Inferior parietal cortex (tissue), 1 donor: ENCODE measurements around the gene RNASE8.
A peak's percentile ranks its signal among the peaks of the same experiment; 100 is the strongest.
"Not testable (repeated sequence)": the region's sequence is repeated elsewhere in the genome, so short reads cannot be mapped to it uniquely, and the experiment has no call there.

ENCODE experiments used
- DNase-seq: peaks from one replicate; pipeline ENCODE4 v3.0.0-alpha.2; 2016; ENCODE audit errors: extremely low spot score

RNASE8 gene

DNA sequence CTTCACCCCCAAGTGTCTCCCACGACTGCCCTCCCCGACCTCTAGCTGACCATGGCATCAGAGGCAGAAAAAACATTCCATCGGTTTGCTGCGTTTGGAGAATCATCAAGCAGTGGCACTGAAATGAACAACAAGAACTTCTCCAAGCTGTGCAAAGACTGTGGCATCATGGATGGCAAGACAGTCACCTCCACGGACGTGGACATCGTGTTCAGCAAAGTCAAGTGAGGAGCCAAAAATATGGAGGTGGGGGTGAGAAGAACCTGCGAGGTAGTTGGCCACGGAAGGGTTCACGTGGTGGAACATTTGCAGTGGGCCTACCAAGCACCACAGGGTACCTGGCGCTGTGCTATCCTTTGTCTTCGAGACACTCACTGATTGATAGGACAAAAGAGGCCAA, 27.1 kb upstream of the RNASE8 start:
- no peak for DNase-seq

- no peak for DNase-seq
Measured at GRCh38 chr14:21032326-21033132, 25.1 kb upstream of the RNASE8 start.

DNA sequence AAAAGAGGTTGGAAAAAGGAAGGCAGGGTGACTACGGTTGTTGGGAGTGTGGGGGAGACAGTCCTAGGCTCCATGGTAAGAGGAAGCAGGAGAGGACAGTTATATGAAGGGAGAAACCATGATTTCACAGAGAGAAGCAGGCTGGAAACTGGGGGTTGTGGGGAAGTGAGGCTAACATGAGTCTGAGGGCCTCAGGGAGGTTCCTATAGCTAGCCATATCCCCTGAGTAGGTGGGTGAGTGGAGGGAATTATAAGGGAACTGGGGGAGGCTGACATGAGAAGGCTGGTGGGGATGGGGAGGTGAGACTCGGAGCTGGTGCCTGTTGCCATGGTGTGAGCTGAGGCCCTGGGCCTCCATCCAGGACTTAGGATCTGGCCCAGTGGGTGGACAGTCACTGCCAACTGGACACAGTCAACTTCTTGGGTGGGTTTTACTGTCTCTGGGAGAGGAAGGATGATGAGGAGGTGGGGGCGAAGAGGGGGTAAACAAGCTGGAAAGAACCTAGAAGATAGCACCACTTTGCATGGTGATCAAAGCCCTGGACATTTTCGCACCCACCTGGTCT, 24.4 kb upstream of the RNASE8 start:
- DNase-seq = no peak

DNA sequence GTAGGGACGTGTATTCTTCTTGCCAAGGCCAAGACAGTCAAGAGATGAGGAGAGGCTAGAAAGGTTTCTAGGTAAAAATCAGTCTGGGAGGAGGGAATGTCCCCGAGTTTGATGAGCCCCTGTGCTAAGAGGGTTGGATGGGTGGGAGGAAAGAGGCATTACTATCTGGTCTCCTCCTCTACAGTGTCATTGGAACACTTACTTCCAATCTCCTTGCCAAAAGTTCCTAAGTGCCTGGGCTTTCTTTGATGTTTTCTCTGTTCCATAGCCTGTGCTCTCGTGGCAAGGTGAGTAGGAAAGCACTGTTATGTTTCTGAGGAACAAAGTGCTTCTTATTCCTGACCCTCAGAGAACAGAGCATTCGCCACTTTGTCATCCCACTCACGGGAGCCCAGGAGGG, 22.9 kb upstream of the RNASE8 start, which contains the start of gene RNASE13:
Gene RNASE13 (minus strand): TSS at position 101 of the 400 bp plus-strand sequence. CDS start 519 bp downstream, outside the sequence.
- no peak for DNase-seq

DNA sequence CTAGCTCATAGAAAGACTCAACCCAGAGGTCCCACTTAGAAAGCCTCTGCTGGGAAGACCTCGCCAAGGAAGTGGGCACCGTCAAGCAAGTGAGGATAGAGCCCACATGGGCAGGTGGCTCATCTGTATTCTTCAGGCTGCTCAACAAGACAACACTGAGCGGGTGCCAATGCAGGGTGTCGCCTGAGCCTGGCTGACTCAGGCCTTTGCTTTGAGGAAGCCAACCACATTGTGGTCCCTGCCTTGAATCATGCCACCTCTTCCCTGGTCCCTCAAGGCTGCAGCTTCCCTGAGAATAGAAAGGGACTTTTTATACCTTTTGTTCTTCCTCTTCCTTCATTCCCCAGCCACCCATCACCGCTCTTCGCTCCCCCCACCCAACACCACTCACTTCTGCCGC, 20.9 kb upstream of the RNASE8 start:
- DNase-seq = no peak

GRCh38 chr14:21037156-21037555, 20.5 kb upstream of the RNASE8 start:
- DNase-seq = no peak

GRCh38 chr14:21038441-21039422, 18.9 kb upstream of the RNASE8 start:
- DNase-seq = peak; percentile 74

DNA sequence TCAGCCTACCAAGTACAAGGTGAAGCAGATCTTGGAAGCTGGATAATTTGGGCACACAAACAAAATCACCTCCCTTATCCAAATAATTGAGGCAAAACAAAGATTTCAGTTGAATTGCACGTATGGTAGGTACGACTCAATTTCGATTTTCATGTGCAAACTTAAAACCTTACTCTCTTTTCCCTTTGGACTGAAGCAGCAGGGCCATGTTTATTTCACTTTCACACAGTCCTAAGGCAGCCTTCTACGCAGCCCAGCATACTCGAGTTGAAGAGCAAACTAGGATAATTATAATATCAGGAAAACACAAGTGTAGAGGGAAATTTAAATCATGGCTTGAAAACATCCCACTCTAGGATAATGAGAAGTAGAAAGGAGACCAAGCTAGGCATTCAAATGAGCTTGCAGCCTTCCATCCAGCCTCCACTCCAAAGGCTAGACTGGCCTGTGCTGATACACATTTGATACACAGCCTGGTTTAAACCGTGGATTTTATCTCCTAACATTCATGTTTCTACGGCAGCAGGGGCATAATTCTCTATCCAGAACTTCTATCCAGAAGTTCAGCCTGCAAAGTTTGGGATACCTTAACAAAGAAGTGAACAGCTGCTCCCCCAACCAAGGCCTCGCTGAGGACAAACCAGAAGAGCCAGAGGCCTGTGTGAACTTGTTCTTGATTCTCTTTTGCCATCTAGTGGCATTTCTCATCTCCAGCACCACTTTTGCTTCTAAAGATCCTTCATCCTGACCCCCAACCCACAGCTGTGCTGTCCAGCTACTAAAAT, 17.8 kb upstream of the RNASE8 start:
- peak; percentile 85 for DNase-seq

DNA sequence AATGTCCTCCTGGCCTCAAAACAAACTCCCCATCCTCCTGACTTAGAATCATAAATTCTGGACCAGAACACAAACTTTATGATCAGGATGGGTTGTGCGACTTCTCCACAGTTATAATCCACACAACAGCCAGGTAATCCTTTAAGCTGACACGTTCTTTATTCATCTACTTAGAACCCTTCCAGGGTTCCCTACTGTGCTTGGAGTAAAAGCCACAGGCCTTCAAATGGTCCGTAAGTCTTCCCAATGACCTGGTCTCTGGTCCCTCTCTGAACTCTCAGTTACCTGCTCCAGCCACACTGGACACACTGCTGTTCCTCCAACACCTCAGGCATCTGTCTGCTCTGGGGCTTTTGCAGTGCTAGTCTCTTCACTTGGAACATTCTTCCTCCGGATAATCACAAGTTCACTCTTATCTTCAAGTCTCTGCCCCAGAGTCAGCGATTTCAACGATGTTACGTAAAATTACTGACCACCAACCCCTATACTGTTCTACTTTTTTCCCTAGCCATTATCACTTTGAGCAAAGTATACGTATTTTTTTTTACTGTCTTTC, 17.2 kb upstream of the RNASE8 start:
- no peak for DNase-seq

GRCh38 chr14:21040941-21041340, 16.7 kb upstream of the RNASE8 start:
- DNase-seq = not testable (repeated sequence)

GRCh38 chr14:21041676-21042433, 15.8 kb upstream of the RNASE8 start, which contains the start of gene RNASE7:
TSS of gene RNASE7 (plus strand) at chr14:21042362. CDS start at chr14:21042993, 631 bp downstream.
- DNase-seq = no peak

DNA sequence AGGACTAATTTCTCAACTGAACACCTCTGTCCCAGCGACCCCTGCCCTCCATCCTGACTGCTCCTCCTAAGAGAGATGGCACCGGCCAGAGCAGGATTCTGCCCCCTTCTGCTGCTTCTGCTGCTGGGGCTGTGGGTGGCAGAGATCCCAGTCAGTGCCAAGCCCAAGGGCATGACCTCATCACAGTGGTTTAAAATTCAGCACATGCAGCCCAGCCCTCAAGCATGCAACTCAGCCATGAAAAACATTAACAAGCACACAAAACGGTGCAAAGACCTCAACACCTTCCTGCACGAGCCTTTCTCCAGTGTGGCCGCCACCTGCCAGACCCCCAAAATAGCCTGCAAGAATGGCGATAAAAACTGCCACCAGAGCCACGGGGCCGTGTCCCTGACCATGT, 14.7 kb upstream of the RNASE8 start:
- DNase-seq = peak; percentile 45

- no peak for DNase-seq
Measured at GRCh38 chr14:21043387-21043973, 14.1 kb upstream of the RNASE8 start.

DNA sequence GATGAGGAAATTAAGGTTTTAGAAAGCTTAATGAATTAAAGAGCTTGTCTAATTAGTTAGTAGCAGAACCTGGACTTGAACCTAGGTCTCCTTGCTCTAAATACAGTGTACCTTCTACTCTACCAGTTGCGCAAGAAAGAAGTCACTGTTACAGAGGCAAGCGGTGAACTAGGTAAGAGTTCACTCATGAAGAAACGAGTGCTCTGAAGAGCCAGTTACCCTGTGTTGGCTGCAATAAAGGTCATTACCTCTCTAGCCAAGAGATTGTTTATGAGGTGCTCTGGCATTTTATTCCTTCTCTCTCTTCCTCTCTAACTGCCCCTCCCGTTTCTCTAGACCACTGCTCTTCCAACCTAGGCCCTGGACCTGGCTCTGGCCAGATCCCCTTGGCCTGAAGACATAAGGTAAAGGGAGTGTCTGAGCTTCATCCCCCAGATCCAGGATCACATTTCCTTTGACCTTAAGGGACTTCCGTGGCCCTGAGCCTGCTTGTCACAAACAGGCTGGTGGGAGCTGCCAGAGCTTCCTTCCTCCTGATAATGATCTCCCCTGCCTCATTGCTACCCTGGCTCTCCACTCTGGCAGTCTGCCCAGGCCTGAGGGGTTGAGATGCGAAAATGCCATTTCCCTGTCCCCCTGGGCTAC, 13.5 kb upstream of the RNASE8 start:
- DNase-seq = no peak

DNA sequence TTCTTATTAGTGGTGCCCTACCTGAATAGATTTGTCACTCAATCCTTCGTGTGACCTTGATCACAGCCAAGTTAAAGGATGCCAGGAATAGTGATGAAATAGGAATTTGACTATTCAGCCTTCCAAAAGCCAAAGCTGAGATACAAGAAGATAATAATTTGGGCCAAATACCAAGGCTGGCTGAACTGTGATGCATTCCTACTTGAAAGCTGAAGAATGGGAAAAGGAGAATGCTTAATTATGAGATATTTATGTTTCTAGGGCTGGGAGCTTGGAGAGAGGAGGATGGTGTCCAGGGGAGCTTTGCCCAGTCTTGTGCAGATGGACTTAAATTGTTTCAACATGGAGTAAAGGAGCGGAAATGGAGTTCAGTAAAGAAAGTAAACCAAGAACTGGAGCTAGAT, 10.2 kb upstream of the RNASE8 start:
- DNase-seq = no peak

DNA sequence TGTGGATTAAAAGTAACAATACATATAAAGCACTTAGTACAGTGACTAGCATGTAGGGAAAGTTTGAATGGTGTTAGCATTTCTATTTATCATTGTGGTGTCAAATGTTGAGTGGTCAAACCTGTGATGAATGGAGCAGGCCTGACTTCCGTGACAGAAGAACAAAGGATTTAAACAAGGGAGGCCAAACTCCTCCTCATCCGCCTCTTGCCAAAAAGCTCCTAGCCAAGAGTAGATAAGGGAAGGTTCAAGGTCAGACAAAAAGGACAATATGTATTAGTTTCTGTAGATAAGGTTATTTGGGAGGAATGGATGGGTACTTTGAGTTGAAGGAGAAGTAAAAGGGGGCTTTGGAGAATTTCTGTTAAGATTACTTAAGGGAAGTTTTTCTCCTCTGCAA, 9.0 kb upstream of the RNASE8 start:
- DNase-seq = no peak

- DNase-seq = no peak
Measured at GRCh38 chr14:21049271-21049673, 8.3 kb upstream of the RNASE8 start.

- no peak for DNase-seq
Measured at GRCh38 chr14:21050597-21050996, 7.0 kb upstream of the RNASE8 start.
